Coronary artery (tissue), 2 donors: Measurements from ENCODE around the gene MYOT.
A peak's percentile ranks its signal among the peaks of the same experiment; 100 is the strongest.

Experiments
- DNase-seq: peaks from one replicate; pipeline ENCODE4 v3.0.0-alpha.2; 2017; ENCODE audit warnings: low spot score
- H3K27ac ChIP-seq, 2 donors: fragments of 200-600 bp; sonication (generic); one replicate each; pipeline ENCODE4 v1.5.1; 2016 to 2019
- H3K4me3 ChIP-seq: fragments of 200-600 bp; sonication (generic); 2 replicates; pipeline ENCODE4 v1.5.1; 2016; ENCODE audit warnings: mild to moderate bottlenecking, moderate library complexity
- TF ChIP-seq, protein P1 (sequence below): fragments of 200-600 bp; sonication (generic); IDR thresholded peaks from one replicate; pipeline ENCODE4 v1.5.1; 2019; ENCODE audit warnings: antibody characterized with exemption

Gene MYOT

DNA sequence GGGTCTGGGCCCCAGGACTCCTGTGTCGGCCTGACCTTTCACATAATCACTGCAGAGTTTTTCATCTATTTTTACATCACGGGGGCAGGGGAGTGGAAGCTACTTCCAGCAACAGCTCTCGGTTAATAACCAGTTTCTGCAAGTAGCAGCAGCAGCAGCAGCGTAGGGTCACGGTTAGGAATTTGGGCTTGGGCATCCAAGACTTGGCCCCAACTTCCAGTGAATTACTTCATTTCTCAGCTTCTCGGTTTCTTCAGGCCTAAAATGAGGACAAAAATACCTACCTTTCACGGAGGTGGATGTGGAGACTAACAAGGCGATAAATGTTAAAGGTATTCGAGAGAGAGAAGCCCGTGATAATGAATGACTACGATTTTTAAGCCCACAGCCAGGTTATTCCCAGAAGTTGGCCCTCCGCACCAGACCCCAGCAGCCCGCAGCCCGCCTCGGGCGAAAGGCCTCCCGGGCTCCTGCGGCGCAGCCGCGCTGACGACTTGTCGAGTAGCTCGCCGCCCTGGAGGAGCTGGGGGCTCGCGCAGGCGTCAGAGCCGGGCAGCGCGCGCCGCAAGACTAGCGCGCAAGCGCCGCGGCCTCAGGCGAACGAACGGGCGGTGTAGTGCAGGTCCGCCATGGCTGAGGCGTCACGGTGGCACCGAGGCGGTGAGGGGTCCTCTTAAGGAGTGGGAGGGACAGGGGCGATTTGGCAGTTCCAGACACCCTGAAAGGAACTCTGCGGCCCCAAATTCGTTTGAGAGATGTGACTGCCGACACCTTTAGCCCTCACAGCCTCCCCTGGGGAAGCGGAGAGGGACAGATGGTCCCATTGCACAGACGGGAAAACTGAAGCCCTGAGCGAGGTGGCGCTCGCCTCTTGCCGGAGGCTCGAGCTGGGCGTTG lies 21.5 kb downstream of the MYOT start, which contains the start of gene PKD2L2:
TSS of gene PKD2L2 (plus strand) at position 595 of the 897 bp plus-strand sequence. CDS start at position 630, 35 bp downstream.
- TF ChIP-seq, protein P1, sequence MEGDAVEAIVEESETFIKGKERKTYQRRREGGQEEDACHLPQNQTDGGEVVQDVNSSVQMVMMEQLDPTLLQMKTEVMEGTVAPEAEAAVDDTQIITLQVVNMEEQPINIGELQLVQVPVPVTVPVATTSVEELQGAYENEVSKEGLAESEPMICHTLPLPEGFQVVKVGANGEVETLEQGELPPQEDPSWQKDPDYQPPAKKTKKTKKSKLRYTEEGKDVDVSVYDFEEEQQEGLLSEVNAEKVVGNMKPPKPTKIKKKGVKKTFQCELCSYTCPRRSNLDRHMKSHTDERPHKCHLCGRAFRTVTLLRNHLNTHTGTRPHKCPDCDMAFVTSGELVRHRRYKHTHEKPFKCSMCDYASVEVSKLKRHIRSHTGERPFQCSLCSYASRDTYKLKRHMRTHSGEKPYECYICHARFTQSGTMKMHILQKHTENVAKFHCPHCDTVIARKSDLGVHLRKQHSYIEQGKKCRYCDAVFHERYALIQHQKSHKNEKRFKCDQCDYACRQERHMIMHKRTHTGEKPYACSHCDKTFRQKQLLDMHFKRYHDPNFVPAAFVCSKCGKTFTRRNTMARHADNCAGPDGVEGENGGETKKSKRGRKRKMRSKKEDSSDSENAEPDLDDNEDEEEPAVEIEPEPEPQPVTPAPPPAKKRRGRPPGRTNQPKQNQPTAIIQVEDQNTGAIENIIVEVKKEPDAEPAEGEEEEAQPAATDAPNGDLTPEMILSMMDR, result no peak
- peak within 1 kb of the TSS; percentile 84 to 92 for H3K27ac ChIP-seq
- peak; percentile 85 for DNase-seq
- H3K4me3 ChIP-seq, result peak within 1 kb of the TSS; percentile 74

DNA sequence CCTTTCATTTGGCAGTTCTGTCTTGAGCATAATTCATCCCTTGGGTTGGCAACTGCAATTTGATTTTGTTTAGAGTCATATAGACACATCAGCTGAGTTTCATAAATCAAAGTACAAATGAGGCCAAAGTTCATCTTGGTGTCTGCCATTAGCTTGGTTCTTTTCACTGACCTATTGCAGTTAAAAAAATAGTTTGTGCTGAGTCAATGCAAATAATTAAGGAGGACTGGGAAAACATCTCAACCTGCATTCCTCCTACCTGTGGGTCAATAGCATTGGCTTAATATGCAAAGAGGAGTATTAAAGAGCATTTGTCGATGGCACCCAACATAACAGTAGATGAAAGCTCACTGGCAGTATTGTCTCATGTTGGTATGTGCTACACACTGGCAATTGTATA lies 23.2 kb downstream of the MYOT start:
- TF ChIP-seq, protein P1, result no peak
- no peak overlapping the region for H3K4me3 ChIP-seq
- H3K27ac ChIP-seq, result no peak overlapping the region
- no peak for DNase-seq

DNA sequence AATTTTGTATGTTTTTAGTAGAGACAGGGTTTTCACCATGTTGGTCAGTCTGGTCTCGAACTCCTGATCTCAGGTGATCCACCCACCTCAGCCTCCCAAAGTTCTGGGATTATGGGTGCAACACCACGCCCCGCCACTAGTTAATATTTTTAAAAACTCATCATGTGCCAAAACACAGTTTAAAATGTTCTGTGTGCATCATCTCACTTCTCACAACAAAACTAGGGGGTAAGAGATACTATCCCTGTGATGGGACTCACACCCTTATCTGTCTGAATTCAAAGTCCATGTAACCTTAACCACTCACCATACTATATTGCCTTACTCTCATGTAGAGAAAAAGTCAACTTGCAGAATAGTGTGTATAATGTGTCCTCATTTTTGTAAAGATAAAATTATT lies 24.2 kb downstream of the MYOT start:
- TF ChIP-seq, protein P1, result no peak
- no peak for DNase-seq
- Histone ChIP-seq H3K4me3 (no peak overlapping the region), H3K27ac (no peak overlapping the region)

DNA sequence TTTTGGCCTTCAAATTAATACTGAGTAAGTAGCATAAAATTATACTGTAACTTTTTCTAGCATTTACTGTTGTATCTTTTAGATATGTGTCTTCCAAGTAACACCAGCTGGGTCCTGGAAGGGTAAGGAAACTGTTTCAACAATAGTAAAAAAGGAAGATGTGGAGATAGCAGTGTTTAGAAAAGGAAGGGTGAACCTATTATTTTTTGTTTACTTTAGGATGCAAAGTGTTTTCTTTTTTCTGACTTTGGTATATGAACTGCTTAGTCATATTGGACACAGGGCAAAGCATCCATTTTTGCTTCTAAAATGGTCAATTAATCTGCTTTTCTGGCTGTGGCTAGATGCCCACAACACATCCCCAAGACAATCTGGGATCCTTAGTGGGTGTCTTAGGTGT lies 26.9 kb downstream of the MYOT start:
- DNase-seq, result no peak
- H3K27ac ChIP-seq, result no peak overlapping the region
- no peak overlapping the region for H3K4me3 ChIP-seq
- TF ChIP-seq, protein P1, result no peak

DNA sequence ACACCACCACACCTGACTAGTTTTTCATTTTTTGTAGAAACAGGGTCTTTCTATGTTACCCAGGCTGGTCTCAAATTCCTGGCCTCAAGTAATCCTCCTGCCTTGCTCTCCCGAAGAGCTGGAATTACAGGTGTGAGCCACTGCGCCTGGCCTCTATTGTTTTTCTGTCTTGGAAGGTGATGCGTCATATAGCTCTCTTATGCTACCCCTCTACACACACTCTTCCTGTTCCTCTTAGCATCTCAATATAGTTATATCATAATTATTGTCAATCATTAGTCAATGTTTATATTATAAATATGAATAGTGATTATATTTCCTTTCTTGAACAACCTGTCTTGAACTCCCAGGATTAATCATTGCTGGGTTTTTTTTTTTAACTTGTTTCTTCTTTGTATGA lies 28.9 kb downstream of the MYOT start:
- H3K27ac ChIP-seq, result no peak overlapping the region
- DNase-seq, result no peak
- H3K4me3 ChIP-seq, result no peak overlapping the region
- TF ChIP-seq, protein P1, result no peak

DNA sequence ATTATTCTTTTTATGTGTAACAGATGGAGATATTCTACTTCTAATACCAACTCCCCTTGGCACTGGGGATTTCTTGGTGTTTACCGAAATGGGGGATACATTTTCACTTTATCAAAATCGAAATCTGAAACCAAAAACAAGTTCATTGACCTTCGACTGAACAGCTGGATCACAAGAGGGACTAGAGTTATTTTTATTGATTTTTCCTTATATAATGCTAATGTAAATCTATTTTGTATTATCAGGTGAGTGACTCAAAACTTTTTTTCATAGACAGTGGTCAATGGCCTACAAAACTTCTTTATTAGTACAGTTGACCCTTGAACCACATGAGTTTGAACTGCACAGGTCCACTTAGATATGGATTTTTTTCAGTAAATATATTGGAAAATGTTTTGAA lies 31.8 kb downstream of the MYOT start:
- H3K27ac ChIP-seq, result no peak overlapping the region
- DNase-seq, result no peak
- TF ChIP-seq, protein P1, result no peak
- no peak overlapping the region for H3K4me3 ChIP-seq
